GM19463 (cell line): Measurements from ENCODE around the gene NUTM2G.
"Not testable (repeated sequence)": the region's sequence is repeated elsewhere in the genome, so short reads cannot be mapped to it uniquely, and the experiment has no call there.

Source experiments
- ATAC-seq: cut with Tn5 transposase; IDR thresholded peaks from one replicate; pipeline ENCODE4 v1.9.1; 2021; ENCODE audit warnings: mild to moderate bottlenecking, moderate library complexity; ENCODE audit not compliant: unreplicated experiment

NUTM2G gene

DNA sequence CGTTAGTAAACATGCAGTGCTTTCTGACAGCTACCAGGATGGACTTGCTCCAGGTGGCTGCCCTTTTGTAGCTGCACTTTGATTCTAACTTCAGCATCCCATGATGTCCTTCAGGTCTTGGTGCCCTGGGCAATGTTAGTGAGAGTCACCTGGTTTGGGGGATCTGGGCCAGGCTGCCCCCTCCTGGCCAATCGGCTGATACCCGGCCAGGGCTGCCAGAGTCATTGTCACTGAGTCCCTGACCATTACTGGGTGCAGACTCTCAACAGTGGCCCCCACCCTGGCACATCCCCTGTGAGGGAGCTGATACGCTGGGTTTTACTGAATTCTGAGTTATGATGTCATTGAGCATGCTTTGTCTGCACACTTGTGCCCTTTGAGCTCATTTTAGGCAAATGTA lies 13.5 kb downstream of the NUTM2G start:
- not testable (repeated sequence) for ATAC-seq

DNA sequence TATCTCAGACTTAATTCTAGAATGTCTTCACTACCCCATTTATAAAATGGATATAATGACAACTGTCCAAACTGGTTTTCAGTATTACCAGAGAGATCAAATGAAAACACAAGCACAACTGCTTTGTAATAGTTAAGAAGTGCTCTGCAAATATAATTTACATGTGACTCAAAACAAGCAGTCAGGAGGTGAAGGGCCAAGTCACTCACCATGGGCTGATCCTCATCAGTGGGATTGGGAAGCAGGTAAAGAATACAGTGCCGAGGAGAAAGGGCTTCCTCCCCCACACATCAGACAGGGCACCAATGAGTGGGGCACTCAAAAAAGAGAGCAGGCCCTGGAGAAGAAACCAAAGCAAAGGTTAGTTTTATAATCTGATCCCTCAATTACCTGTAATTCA lies 20.7 kb downstream of the NUTM2G start:
- not testable (repeated sequence) for ATAC-seq

DNA sequence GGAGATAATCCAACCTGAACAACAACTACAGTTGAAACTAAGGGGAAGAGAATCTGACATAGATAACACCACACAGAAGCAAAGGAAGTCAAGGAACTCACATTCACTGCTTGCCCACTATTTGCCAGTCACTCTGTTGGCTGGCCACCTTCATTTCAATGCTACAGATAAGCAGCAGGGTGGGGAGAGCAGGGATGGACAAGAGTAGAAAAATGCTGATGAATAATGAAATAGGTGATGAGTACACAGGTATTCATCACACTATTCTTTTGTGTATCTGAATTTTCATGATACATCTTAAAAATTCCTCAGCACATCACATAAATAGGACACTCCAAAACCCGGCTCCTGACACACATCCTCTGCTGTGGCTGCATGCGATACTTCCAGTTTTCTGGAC lies 21.9 kb downstream of the NUTM2G start:
- ATAC-seq, result not testable (repeated sequence)

DNA sequence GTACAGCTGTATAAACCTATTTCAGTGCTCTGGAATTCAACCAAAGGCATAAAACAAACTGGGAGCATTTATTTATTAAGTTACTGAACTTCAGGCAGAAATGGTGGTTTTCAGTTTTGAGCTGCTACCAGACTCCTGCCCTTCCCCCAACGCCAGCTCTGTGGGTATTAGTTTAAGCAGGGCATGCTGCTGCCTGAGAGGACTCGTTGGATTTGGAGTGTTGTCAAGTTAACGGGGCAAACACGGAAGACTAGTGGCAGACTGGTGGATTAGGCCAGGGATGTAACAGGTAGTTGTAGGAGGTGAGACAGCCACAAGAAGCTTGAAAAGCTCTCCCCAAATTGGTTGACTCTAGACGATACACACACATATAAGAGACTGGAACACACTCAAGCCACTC lies 38.9 kb downstream of the NUTM2G start:
- not testable (repeated sequence) for ATAC-seq

DNA sequence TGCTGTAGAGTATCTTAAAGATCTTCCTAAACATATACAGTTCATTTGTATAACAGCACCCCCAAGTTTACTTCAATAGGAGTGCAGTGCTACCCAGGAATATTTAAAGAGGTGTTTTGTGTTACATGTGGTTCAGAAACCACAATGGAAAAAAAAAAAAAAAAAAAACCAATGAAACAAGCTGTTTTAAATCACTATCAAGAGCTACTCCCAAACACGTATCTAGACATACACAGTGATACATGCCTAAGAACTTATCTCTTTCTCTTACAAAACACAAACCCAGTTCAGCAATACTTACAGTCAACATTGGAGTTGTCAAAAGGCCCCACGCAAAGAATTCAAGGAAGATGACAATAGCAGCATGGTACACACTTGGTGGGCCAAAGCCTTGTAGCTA lies 43.9 kb downstream of the NUTM2G start:
- ATAC-seq, result not testable (repeated sequence)

DNA sequence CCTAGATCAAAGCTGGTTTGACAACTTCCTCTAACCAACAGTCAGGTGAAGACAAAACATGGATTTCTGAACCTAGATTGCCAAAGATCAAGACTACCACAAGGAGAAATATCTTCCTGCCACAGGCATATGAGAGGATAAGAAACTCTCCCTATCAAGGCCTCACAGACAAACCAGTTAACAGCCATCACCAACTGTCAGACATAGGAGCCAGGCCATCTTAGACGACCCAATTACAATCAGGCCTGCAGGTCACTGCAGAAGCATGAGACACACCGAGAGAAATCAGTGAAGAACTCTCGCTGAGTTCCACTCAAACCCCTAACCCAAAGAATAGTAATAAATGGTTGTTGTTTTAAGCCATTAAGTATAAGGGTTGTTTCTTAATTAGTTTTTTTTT lies 45.4 kb downstream of the NUTM2G start:
- ATAC-seq, result not testable (repeated sequence)

DNA sequence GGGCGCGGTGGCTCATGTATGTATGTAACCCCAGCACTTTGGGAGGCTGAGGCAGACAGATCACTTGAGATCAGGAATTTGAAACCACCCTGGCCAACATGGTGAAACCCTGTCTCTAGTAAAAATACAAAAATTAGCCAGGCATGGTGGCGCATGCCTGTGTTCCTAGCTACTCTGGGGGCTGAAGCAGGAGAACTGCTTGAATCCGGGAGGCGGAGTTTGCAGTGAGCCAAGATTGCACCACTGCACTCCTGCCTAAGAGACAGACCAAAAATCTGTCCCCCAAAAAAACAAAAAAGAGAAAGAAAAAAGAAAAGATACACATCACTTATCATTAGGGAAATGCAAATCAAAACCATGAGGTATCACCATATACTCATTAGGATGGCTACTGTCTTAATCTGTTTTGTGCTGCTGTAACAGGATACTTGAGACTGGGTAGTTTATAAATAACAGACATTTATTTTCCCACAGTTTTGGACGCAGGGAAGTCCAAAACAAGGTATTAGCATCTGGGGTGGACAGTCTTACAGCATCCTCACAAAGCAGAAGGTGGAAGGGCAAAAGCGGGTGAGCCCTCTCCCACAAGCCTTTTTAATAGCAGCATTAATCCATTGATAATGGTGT lies 55.0 kb downstream of the NUTM2G start:
- not testable (repeated sequence) for ATAC-seq

DNA sequence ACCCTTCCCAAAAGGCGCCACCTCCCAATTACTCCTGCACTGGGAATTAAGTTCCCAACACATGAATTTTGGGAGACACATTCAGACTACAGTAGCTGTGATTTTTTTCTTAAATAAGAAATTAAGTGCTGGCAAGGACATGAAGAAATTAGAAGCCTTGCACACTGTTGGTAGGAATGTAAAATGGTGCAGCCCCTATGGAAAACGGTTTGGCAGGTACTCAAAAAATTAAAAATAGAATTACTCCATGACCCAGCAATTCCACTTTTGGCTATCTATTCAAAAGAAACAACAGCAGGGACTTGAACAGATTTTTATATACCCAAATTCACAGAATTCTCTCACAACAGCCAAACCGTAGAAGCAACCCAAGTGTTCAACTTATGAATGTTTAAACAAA lies 55.5 kb downstream of the NUTM2G start:
- not testable (repeated sequence) for ATAC-seq

DNA sequence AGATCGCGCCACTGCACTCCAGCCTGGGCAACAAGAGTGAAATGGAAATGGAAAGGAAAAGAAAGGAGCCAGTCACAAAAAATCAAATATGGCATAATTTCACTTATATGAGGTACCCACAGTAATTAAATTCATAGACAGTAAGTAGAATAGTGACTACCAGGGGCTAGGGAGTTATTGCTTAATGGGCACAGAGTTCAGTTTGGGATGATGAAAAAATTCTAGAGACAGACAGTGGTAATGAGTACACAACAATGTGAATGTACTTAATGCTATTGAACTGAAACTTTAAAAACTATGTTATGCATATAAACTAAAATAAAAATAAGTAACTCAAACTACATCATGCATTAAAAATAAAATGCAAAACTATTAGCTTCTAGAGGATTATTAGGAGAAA lies 56.2 kb downstream of the NUTM2G start:
- not testable (repeated sequence) for ATAC-seq
